HG03039 (cell line): ENCODE data around the gene NEFH.

Experiments used
- ATAC-seq: cut with Tn5 transposase; IDR thresholded peaks from one replicate; pipeline ENCODE4 v1.9.1; 2021; ENCODE audit warnings: mild to moderate bottlenecking, moderate library complexity; ENCODE audit not compliant: unreplicated experiment

The NEFH gene

DNA sequence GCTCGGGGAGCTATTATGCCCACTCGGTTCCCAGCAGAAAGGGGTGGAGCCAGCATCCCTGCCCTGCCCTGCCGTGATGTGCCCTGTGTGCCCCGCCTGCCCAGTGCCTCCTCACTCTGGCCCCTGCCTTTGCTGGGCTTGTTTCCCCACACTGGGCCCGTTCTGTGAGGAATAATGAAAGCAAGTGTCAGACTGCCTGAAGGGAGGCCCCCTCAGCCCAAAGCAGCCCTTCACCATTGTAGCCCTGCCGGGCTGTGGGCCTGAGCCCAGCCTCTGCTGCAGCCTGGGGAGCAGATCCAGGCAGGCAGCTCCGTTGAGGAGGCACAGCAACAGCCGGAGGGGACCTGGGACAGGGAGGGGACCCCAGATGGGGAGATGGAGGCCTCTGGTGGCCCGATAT is 20.2 kb upstream of the NEFH start:
- no peak for ATAC-seq

DNA sequence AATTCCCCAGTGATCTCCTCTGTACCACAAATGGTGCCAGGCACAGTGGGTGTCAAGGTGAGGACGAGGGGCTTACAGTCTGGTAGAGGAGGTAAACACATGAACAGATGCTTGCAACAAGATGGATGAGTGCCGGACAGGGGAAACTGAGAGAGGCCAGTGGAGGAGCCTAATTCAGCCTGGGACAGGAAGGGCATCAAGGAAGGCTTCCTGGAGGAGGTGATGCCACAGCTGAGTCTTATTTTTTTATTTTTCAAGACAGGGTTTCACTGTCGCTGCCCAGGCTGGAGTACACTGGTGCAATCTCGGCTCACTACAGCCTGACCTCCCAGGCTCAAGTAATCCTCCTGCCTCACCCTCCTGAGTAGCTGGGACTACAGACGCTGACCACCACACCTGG is 18.8 kb upstream of the NEFH start:
- ATAC-seq = no peak

DNA sequence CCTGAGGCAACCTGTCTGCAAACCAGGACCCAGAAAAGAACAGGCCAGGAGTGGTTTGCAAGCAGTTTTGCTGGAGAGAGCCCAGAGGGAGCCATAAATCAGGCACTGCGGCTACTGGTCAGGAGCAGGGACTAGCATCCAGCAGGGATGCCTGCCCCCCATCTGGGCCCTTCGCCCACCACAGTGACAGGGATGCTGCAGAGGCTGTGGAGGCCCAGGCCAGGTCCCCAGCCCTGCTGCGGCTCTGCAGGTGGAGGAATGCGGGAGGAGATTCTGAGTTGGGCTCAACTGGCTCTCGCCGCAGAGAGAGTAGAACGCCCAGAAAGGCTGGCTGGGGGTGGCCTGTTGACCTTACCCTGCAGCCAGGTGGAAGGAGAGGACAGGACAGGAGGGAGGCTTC is 16.4 kb upstream of the NEFH start:
- no peak for ATAC-seq

DNA sequence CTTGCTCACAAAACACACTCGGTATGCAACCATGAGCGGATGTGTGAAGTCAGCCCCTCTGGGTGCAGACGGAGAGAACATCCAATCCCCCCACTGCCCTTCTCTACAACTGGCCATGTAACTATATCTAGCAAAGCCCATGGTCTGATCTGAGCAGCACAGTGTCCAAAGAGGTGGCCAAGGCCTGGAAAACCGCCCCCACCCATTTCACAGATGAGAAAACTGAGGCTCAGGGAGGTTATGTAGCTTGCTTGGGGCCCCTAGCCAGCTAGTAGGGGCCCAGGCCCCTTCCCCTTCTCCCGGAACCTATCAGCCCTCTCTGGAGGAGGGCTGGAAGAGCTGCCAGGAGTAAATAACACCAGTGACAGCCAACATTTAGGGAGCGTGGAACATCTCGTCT is 15.4 kb upstream of the NEFH start:
- ATAC-seq = no peak

DNA sequence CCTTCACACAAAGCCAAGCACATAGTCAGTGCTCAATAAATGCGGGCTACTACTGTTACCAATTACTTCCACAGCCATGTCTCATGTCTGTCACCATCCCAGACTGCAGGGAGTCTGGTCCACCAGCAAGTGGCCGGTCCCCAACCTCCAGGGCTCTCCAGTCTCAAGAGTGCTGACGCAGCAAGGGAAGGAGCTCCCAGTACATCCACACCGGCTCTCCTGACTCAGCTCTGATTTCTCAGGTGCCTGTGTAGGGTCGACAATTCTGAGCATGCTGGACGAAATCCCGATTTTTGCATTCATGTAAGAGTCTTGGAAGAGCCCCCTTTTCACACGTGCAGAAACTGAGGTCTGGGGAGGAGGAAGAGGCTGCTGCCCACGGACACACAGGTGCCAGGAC is 10.3 kb upstream of the NEFH start:
- no peak for ATAC-seq

DNA sequence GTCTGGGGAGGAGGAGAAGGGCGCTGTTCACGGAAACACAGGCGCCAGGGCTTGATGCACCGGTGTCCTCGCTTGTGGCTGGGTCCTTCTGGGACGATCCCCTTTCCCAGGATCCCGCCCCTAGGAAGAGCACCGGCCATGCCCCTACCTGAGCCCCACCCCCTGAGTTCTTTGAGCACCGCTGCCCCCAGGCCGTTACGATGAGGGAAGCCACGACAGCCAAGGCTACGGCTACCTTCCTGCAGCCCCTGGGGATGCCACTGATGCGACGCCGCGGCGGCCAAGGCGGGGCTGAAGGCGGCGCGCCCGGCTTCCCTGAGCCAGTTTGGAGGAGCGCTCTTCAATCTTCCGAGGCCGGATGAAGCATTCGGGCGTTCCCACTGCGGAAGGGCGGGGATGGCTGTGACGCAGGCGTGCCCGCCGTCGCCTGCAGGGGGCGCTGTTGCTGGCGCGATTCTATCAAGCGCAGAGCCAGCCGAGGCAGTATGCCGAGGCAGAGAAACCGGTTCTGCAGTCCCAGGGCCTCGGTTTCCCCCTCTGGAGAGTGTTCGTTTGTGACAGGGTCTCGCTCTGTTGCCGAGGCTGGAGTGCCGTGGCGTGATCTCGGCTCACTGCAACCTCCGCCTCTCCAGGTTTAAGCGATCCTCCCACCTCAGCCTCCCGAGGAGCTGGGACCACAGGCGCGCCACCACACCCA is 9.7 kb upstream of the NEFH start:
- no peak for ATAC-seq

DNA sequence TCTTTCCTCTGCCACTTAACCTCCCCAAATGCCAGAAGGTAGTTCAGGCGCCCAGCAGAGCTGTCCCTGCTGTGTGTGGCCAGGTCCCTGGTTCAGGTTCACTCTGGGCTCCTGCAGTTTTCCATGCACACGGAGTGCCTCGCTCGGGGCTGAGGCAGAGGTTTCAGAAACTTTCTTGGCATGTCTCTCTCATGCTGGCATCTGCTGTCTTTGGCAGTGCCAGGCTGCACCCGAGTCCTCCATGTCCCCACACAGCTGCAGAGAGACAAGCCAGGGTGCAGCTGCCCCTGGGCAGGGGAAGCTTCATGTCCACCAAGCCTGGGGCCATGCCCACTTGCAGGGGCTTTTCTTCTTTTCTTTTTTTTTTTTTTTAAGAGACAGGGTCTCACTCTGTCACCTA is 7.0 kb upstream of the NEFH start:
- ATAC-seq = no peak

DNA sequence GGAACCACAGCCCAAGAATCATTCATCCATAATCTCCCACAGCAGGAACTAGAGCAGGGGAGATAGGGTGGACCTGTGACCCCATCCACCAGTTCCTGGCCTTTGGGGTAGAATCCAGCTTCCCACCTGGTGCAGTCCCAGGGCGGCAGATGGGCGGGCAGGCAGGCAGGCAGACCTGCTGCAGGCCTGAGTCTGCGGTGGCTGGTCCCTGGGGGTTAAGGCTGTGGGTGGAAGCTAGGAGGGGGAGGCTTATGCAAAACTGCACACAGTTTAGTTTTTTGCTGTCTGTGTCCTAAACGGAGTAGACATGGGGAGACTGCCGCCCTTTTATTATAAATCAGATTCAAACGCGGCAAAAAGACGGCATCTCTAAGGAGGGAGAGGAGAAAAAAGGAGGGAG is 4.5 kb upstream of the NEFH start:
- no peak for ATAC-seq

DNA sequence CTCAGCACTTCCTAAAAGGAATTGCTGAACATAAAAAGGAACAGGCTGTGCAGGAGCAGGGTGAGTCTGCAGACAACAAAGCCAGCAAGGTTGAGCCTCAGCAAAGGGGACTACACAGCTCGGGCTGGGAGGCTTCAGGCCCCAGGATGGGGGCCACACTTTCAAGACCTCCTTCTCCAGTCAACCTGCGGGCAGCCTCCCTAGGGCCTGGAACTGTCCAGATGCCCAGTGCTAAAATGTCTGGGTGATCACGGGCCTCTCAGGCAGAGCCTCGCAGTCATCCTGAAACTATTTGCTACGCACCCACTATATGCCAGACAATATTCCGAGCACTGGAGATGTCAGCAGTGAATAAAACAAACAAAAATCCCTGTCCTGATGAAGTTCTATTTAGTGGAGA is 3.9 kb upstream of the NEFH start:
- no peak for ATAC-seq

DNA sequence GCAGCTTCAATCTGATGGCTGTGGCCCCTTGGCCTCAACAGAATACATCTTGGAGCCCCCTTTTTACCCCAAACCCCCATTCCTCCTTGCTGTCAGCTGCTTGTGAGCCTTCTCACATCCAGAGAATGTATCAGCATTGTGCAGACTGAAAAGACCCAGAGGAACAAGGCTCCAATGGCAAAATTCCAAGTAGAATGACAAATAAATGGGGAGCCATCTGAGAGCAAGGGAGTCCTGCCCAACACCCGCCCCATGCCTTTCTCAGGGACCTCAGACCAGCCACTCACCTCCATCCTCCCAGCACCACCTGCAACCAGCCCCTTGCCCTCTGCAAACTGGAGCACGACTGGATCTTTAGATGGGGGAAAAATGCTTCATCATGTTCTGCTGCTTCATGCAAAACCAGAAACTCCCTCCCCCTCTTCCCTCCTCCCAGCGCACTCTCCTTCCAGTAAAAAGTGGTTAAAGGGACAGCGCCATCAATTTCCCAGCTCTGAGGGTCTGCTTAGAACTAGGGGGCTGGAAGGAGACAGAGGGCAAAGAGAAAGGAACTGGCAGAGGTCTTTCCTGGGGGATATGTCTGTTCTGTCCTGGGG is 2.2 kb upstream of the NEFH start:
- no peak for ATAC-seq

DNA sequence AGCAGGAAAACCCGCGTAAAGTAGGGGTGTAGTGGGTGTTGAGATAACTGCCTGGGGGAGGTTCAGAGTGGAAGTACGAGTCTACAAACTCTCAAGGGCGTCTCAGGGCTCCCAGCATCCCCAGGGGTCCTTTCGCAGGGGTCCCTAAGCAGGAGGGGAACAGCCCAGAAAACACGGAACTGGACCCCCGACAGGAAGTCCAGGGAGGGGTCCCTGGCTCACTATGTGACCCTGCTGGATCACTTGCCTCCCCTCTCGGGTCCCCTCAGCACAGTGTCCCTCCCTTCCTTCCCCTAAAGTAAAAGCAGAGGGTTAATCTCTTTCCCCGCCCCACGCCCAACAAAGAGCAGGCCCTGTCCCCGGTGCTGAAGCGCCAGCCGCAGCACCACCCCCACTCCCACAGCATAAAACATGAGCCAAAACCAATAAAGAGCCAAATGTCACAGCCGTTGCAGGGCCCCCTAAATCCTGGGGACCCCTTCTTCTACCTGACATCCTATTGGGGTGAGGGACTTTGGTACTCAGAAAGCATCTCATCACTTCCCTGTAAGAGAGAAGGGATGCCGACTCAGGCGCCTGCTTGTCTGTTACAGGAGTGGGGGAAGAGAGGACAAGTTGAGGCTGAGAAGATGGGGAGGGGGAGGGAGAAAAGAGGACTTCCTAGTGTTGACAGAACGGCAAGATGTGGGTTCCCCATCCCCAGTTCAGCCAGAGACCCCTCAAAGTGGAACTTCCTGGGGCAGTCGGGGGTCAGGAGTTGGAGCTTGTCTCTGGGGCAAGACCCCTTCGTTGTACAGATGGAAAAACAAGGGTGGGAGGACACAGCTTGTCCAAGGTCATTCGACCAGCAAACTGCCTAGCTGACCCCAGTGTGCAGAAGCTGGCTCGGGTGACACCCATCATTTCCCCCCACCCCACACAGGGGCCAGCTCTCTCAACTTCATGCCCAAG is 1.4 kb upstream of the NEFH start:
- no peak for ATAC-seq

DNA sequence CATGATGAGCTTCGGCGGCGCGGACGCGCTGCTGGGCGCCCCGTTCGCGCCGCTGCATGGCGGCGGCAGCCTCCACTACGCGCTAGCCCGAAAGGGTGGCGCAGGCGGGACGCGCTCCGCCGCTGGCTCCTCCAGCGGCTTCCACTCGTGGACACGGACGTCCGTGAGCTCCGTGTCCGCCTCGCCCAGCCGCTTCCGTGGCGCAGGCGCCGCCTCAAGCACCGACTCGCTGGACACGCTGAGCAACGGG is 169 bp downstream of the NEFH start:
- ATAC-seq = no peak

DNA sequence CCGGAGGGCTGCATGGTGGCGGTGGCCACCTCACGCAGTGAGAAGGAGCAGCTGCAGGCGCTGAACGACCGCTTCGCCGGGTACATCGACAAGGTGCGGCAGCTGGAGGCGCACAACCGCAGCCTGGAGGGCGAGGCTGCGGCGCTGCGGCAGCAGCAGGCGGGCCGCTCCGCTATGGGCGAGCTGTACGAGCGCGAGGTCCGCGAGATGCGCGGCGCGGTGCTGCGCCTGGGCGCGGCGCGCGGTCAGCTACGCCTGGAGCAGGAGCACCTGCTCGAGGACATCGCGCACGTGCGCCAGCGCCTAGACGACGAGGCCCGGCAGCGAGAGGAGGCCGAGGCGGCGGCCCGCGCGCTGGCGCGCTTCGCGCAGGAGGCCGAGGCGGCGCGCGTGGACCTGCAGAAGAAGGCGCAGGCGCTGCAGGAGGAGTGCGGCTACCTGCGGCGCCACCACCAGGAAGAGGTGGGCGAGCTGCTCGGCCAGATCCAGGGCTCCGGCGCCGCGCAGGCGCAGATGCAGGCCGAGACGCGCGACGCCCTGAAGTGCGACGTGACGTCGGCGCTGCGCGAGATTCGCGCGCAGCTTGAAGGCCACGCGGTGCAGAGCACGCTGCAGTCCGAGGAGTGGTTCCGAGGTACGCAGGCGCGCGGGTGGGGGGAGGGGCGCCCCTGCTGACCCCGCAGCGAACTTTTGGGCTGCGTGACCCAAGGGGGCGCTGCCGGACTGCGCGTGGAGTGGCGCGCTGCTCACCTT is 670 bp downstream of the NEFH start:
- no peak for ATAC-seq

DNA sequence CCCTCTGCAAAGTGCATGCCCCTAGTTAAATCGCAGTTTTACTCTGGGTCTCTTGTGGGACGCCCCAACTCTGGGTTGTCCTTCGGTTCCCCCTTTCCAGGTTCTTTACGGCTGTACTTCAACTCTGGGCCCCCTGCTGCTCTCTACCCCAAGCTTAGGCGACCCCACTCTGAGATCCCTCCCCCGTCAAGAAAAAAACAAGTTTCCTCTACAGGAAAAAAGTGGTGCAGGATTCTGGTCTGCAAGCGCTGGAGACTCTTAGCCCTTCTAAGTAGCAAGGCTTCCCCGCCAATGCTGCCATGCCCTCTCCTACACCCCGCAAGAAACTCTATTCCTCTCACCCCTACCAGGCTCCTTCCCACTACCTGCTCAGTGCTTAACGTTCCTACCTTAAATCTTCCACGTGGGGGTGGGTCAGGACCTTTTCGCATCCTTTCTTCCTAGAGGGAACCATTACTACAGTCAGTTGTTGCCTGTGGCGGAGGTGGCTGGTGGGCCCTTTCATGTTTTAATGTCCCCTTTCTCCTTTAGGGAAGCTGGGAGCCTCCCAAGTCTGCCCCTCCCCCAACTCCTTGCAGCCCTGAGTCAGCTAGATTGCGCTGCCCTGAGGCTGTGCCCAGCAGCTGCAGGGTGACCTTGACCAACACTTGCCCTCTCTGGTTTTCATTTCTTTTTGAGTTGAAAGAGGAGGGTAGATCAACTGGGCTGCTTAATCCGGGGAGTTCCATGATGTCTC is 1.4 kb downstream of the NEFH start:
- ATAC-seq = no peak

DNA sequence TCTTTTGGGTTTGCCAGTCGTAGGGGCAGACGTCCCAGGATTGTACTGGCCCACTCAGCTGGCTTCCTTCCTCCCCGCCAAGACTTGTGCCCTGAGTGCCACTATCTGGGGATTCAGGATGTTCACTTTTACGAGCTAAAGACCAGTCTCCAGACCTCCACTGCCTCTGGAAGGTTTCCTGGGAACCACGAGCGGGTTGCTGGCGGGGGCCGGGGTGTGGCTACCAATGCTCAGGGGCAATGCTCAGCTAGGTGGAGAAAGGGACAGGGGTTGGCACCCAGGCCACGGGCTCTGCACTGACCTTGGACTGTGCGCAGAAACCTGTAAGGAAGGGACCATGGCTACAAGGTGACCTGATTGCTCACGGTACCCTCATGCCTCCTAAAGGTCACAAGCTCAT is 2.2 kb downstream of the NEFH start:
- no peak for ATAC-seq

DNA sequence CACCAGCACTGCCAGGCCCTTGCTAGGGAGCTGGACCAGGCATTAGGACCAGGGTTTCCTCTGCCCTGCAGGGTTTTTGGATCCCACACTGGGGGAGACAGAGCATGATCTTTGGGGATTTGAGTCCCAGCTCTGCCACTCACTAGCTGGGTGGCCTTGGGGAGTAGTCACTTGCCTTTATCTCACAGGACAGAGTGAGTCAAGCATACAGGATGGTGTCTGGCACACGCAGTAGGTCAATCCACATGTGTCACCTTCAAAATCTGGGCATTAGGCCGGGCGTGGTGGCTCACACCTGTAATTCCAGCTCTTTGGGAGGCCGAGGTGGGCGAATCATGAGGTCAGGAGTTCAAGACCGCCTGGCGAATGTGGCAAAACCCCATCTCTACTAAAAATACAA is 2.7 kb downstream of the NEFH start:
- ATAC-seq = no peak

DNA sequence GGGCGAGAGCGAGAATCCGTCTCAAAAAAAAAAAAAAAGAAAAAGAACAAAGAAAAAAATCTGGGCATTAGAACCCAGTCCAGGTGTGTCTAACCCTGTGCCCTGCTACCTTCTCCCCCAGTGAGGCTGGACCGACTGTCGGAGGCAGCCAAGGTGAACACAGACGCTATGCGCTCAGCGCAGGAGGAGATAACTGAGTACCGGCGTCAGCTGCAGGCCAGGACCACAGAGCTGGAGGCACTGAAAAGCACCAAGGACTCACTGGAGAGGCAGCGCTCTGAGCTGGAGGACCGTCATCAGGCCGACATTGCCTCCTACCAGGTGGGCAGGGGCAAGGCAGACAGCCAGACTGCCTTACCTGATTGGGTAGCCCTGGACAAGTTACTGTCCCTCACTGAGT is 3.2 kb downstream of the NEFH start:
- ATAC-seq = no peak

DNA sequence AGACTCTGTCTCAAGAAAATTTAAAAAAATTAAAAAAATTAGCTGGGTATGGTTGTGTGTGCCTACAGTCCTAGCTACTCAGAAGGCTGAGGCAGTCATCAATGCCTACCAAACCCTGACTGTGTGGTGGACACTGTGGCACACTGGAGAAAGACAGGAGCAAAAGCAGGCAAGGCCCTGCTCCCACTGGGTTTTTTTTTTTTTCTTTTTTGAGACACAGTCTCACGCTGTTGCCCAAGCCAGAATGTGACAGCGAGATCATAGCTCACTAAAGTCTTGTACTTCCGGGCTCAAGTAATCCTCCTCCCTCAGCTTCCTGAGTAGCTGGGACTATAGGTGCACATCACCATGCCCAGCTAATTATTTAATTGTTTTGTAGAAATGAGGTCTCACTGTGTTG is 4.6 kb downstream of the NEFH start:
- no peak for ATAC-seq

DNA sequence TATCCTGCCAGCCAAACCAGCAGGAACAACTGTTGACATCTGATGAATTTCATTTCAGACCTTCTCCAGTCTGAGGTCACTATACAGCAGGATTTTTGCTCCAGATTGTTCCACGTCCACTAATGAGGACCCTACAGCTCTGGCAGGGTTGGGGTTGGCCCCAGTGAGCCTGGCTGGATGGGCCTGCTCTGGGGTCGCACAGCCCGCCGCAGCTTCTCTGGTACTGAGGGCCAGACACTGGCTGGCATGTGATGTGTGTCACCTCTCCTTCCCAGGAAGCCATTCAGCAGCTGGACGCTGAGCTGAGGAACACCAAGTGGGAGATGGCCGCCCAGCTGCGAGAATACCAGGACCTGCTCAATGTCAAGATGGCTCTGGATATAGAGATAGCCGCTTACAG is 5.4 kb downstream of the NEFH start:
- ATAC-seq = no peak

DNA sequence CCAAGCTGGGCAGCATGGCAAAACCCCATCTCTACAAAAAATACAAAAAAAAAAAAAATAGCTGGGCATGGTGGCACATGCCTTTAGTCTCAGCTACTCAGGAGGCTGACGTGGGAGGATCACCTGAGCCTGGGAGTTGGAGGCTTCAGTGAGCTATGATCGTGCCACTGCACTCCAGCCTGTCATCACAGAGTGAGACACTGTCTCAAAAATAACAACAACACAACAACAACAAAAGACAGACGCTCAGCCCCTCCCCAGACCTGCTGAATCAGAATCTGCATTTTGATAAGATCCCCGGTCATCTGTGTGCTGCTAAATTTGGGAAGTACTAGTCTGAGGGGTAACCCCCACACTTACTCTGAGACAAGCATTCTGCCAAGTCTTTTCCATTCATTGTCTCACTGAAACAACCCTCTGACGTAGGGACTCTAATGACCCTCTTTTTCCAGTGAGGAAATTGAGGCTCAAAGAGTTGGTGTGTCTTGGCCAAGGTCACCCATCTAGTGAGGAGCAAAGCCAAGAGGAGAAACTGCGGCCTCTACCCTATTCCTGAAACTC is 7.5 kb downstream of the NEFH start:
- ATAC-seq = no peak
